GM12875 (cell line): ENCODE data around the gene CNTNAP5.

Source experiments
- H3K4me3 ChIP-seq: one replicate; pipeline ENCODE4 v1.5.1; 2011; ENCODE audit warnings: low read depth, low read length, control low read depth
- CTCF ChIP-seq: IDR thresholded peaks from 2 replicates; pipeline ENCODE4 v1.5.1; 2011; ENCODE audit warnings: low read depth, mild to moderate bottlenecking, control low read depth, inconsistent platforms, low read length, moderate library complexity, borderline replicate concordance; ENCODE audit not compliant: insufficient read depth

CNTNAP5 gene

GRCh38 chr2:124524155-124524915, 499.2 kb downstream of the CNTNAP5 start:
- no peak overlapping the region for H3K4me3 ChIP-seq
- TF ChIP-seq CTCF = no peak

- TF ChIP-seq CTCF = no peak
- H3K4me3 ChIP-seq = no peak overlapping the region
Measured at GRCh38 chr2:124526221-124526620, 501.1 kb downstream of the CNTNAP5 start.

- TF ChIP-seq CTCF = no peak
- H3K4me3 ChIP-seq = no peak overlapping the region
Measured at GRCh38 chr2:124530203-124530602, 505.1 kb downstream of the CNTNAP5 start.

- TF ChIP-seq CTCF = no peak
- no peak overlapping the region for H3K4me3 ChIP-seq
Measured at GRCh38 chr2:124533226-124533954, 508.3 kb downstream of the CNTNAP5 start.

GRCh38 chr2:124534028-124534427, 508.9 kb downstream of the CNTNAP5 start:
- H3K4me3 ChIP-seq = no peak overlapping the region
- TF ChIP-seq CTCF = no peak

- no peak overlapping the region for H3K4me3 ChIP-seq
- no peak for TF ChIP-seq CTCF
Measured at GRCh38 chr2:124535816-124536215, 510.7 kb downstream of the CNTNAP5 start.

DNA sequence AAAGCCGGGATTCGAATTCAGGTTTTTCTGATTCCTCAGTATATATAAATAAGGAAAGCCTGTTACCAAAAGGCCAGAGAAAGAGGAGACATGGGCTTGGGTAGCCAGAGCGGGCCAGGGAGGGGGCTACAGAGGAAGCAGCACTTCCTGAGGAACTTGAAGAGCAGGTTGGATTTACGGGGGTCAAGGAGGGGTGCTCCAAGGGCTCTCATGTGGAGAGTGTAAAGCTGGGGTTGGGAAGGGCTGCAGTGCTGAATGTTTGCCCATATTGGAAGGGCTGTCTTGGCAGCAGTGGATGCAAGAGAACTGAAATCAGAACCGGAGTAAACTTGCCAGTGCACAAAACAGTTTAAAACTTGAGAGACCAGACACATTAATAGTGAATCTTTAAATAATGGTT, 511.5 kb downstream of the CNTNAP5 start:
- no peak for TF ChIP-seq CTCF
- no peak overlapping the region for H3K4me3 ChIP-seq
